ENCODE measurements around the gene HEMK1. TPM values are rescaled to one million over a fixed set of nuclear protein-coding genes. Genes with fewer than 3 reads are reported as not detected.

HEMK1 gene
- total and polyA plus RNA-seq, 2 experiments from 2014 or later: 23.3 to 37.4 TPM

GRCh38 chr3:50580683-50581458, 11.5 kb downstream of the HEMK1 start:
- H3K36me3 ChIP-seq: peaks cover 2% of the 10 kb centered on the region

GRCh38 chr3:50581459-50581842, 12.1 kb downstream of the HEMK1 start:
- no peak for TF ChIP-seq CTCF (IDR thresholded peaks at IDR 0.05; ENCODE audit: low read depth, low read length)
- Histone ChIP-seq H3K27ac (no peak overlapping the region), H3K36me3 (peaks cover 2% of the 10 kb centered on the region), H3K4me3 (no peak overlapping the region), H3K9me3 (ENCODE audit: low read depth) (no peaks in the 10 kb centered on the region), H3K4me1 (ENCODE audit: low read depth) (no peaks in the 10 kb centered on the region), H3K27me3 (no peaks in the 10 kb centered on the region)
- no peak for DNase-seq (ENCODE audit: low read depth in 1 of 2, low spot score in 1 of 2)

More at GRCh38 chr3:50580683-50581458, 11.5 kb downstream of the HEMK1 start:
- no peak overlapping the region for H3K27ac ChIP-seq
- no peaks in the 10 kb centered on the region for H3K9me3 ChIP-seq (ENCODE audit: low read depth)
- no peak for DNase-seq (ENCODE audit: low read depth in 1 of 2, low spot score in 1 of 2)
- TF ChIP-seq CTCF (IDR thresholded peaks at IDR 0.05; ENCODE audit: low read depth, low read length): no peak
- H3K4me3 ChIP-seq: no peak overlapping the region
- H3K27me3 ChIP-seq: no peaks in the 10 kb centered on the region
- no peaks in the 10 kb centered on the region for H3K4me1 ChIP-seq (ENCODE audit: low read depth)

DNA sequence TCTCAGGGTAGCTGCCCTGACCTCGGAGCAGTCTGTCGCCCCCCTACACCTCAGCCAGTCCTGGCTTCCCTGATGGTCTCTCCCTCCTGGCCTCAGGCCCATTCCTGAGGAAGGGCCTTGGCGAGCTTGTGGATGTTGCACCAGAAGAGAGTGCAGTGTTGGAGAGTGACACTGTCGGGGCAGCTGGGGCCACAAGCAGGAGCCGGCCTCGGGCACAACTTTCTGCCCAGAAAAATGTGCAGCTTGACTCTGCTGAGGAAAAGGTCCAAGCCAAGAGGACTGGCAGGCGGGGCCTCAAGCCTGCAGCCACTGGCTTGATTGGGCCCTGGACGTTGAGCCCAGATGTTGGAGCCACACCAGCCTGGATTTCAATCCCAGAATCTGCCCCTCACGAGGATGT, 12.8 kb downstream of the HEMK1 start:
- H3K4me3 ChIP-seq: no peak overlapping the region
- no peaks in the 10 kb centered on the region for H3K9me3 ChIP-seq (ENCODE audit: low read depth)
- H3K36me3 ChIP-seq: peaks cover 2% of the 10 kb centered on the region
- no peak overlapping the region for H3K27ac ChIP-seq
- no peaks in the 10 kb centered on the region for H3K4me1 ChIP-seq (ENCODE audit: low read depth)
- DNase-seq (ENCODE audit: low read depth in 1 of 2, low spot score in 1 of 2): no peak
- no peaks in the 10 kb centered on the region for H3K27me3 ChIP-seq
- no peak for TF ChIP-seq CTCF (IDR thresholded peaks at IDR 0.05; ENCODE audit: low read depth, low read length)

DNA sequence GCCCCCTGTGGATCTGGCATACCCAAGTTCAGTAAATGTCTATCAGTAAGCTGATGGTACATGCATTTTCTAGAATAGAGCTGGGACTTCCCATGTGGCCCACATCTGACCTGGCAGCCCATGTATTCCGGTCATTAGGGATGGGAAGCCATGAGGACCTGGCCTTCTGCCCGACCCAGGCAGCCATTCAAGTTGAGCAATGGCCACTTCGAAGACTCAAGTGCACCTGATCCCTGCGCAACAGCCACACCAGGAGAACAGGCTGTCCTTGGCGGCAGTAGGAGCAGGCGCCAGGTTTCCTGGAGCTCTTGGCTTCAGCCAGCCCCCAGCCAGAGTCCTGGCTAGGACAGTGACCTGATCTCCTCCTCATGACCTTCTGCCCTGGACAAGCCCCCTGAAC, 14.6 kb downstream of the HEMK1 start:
- Histone ChIP-seq H3K27me3 (no peaks in the 10 kb centered on the region), H3K27ac (no peak overlapping the region), H3K4me1 (ENCODE audit: low read depth) (no peaks in the 10 kb centered on the region), H3K9me3 (ENCODE audit: low read depth) (no peaks in the 10 kb centered on the region), H3K4me3 (no peak overlapping the region), H3K36me3 (peaks cover 2% of the 10 kb centered on the region)
- DNase-seq (ENCODE audit: low read depth in 1 of 2, low spot score in 1 of 2): no peak
- TF ChIP-seq CTCF (IDR thresholded peaks at IDR 0.05; ENCODE audit: low read depth, low read length): no peak

GRCh38 chr3:50584391-50584790, 15.1 kb downstream of the HEMK1 start:
- Histone ChIP-seq H3K27ac (no peak overlapping the region), H3K27me3 (no peaks in the 10 kb centered on the region), H3K4me1 (ENCODE audit: low read depth) (no peaks in the 10 kb centered on the region), H3K9me3 (ENCODE audit: low read depth) (no peaks in the 10 kb centered on the region), H3K4me3 (no peak overlapping the region), H3K36me3 (peaks cover 2% of the 10 kb centered on the region)
- peak in 1 of 2 donors; percentile 69 for DNase-seq (ENCODE audit: low read depth in 1 of 2, low spot score in 1 of 2)
- no peak for TF ChIP-seq CTCF (IDR thresholded peaks at IDR 0.05; ENCODE audit: low read depth, low read length)
